ENCODE measurements around the gene DIO3.

Gene DIO3

DNA sequence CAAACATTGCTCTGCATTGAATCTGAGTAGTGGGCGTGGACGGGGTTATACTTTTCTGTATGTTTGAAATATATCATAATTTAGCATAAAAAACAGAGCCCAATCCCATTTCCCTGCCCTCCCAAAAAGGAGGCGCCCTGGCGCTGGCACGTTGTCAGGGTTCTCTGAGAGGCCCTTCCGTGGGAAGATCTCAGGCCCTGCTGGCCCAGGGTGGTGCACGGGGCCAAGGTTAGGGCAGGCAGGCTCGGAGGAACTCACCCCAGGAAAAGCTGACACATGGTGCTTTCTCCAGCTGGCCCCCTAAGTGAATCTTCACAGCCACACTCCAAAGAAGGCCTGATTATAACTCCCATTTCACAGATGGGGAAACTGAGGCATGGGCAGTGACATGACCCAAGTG is 17.2 kb downstream of the DIO3 start:
- H3K4me2 ChIP-seq (ENCODE audit: low read length), result no peak overlapping the region
- H3K4me1 ChIP-seq (ENCODE audit: control insufficient read depth, low read length), result no peaks in the 10 kb centered on the region
- no peak overlapping the region for H3K4me3 ChIP-seq (ENCODE audit: low read length)
- peaks cover 10% of the 10 kb centered on the region for H3K27me3 ChIP-seq (ENCODE audit: control insufficient read depth, low read length)
- no peak overlapping the region for H3K27ac ChIP-seq (ENCODE audit: low read depth, low read length)
- no peaks in the 10 kb centered on the region for H3K9me2 ChIP-seq (replicated peaks; ENCODE audit: control insufficient read depth, low read length)
- no peaks in the 10 kb centered on the region for H3K9me3 ChIP-seq (ENCODE audit: control insufficient read depth, insufficient read depth, low read length)
- H3F3A ChIP-seq (ENCODE audit: control insufficient read depth, insufficient read depth), result no peaks in the 10 kb centered on the region
- no peaks in the 10 kb centered on the region for H3K79me2 ChIP-seq (ENCODE audit: control insufficient read depth, low read length)
- H3K36me3 ChIP-seq (ENCODE audit: control insufficient read depth, low read length), result no peaks in the 10 kb centered on the region
- H4K20me1 ChIP-seq (ENCODE audit: control insufficient read depth, insufficient read depth, low read depth, low read length), result no peaks in the 10 kb centered on the region
- TF ChIP-seq EZH2phosphoT487 (IDR thresholded peaks at IDR 0.05; ENCODE audit: borderline replicate concordance, low read length), result no peak
- TF ChIP-seq, protein P1, sequence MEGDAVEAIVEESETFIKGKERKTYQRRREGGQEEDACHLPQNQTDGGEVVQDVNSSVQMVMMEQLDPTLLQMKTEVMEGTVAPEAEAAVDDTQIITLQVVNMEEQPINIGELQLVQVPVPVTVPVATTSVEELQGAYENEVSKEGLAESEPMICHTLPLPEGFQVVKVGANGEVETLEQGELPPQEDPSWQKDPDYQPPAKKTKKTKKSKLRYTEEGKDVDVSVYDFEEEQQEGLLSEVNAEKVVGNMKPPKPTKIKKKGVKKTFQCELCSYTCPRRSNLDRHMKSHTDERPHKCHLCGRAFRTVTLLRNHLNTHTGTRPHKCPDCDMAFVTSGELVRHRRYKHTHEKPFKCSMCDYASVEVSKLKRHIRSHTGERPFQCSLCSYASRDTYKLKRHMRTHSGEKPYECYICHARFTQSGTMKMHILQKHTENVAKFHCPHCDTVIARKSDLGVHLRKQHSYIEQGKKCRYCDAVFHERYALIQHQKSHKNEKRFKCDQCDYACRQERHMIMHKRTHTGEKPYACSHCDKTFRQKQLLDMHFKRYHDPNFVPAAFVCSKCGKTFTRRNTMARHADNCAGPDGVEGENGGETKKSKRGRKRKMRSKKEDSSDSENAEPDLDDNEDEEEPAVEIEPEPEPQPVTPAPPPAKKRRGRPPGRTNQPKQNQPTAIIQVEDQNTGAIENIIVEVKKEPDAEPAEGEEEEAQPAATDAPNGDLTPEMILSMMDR (IDR thresholded peaks at IDR 0.05; ENCODE audit: low read depth, low read length, poor library complexity, severe bottlenecking), result no peak

DNA sequence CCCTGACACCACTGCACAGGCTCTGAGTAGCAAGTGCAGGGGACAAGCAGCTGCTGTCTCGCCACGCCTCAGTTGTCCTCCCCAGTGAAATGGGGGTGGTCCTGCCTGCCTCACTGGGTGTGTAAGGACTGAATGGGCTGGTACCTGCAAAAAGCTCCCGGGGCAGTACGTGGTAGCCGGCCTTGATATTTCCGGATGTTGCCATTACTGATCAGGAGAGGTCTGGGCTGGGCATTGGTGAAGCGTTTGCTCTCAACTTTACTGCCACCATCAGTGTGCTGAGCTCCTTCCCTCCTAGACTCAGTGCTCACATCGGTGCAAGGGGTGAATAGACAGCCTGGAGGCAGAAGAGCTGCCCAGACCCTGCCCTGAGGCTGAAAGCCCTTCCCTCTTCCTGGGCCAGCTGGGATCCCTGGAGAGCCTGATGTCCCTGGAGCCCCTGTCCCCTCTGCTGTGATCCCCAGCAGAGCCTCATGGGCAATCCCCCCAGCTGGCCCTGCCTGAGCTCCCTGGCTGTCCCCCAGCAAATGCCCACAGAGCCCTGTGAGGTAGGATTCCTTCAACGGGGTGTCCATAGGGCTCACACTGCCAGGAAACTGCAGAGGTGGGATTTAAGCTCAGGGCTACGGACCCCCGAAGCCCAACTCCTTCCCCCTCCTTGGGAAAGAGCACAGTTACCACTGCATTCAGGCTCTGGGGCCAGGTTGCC is 18.2 kb downstream of the DIO3 start:
- no peaks in the 10 kb centered on the region for H4K20me1 ChIP-seq (ENCODE audit: control insufficient read depth, insufficient read depth, low read depth, low read length)
- H3K9me2 ChIP-seq (replicated peaks; ENCODE audit: control insufficient read depth, low read length), result no peaks in the 10 kb centered on the region
- H3F3A ChIP-seq (ENCODE audit: control insufficient read depth, insufficient read depth), result no peaks in the 10 kb centered on the region
- no peak overlapping the region for H3K4me3 ChIP-seq (ENCODE audit: low read length)
- H3K79me2 ChIP-seq (ENCODE audit: control insufficient read depth, low read length), result no peaks in the 10 kb centered on the region
- H3K36me3 ChIP-seq (ENCODE audit: control insufficient read depth, low read length), result no peaks in the 10 kb centered on the region
- H3K27me3 ChIP-seq (ENCODE audit: control insufficient read depth, low read length), result peaks cover 10% of the 10 kb centered on the region
- no peaks in the 10 kb centered on the region for H3K9me3 ChIP-seq (ENCODE audit: control insufficient read depth, insufficient read depth, low read length)
- no peak overlapping the region for H3K4me2 ChIP-seq (ENCODE audit: low read length)
- no peak overlapping the region for H3K27ac ChIP-seq (ENCODE audit: low read depth, low read length)
- TF ChIP-seq EZH2phosphoT487 (IDR thresholded peaks at IDR 0.05; ENCODE audit: borderline replicate concordance, low read length), result no peak
- no peaks in the 10 kb centered on the region for H3K4me1 ChIP-seq (ENCODE audit: control insufficient read depth, low read length)

DNA sequence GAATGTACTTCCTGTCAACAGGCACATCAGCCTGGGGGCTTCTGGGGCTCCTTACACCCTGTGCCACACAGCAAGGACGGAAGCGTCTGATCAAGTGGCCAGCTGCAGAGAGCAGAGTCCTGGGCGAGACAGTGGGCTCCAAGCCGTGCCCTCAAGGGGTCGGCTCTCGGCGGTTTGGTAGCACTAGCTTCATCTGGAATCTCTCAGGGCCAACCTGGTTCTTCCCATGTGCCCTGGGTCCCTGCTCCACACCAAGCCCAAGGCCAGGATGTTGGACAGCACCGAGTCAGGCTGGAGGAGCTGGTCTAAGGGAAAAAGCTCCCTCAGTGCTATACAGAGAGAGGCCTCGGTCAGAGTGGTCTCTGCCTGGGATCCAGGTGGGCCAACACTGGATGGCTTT is 20.5 kb downstream of the DIO3 start:
- peaks cover 10% of the 10 kb centered on the region for H3K27me3 ChIP-seq (ENCODE audit: control insufficient read depth, low read length)
- H3F3A ChIP-seq (ENCODE audit: control insufficient read depth, insufficient read depth), result no peaks in the 10 kb centered on the region
- H3K4me2 ChIP-seq (ENCODE audit: low read length), result no peak overlapping the region
- no peaks in the 10 kb centered on the region for H3K9me3 ChIP-seq (ENCODE audit: control insufficient read depth, insufficient read depth, low read length)
- TF ChIP-seq, protein P1 (IDR thresholded peaks at IDR 0.05; ENCODE audit: low read depth, low read length, poor library complexity, severe bottlenecking), result no peak
- no peak for TF ChIP-seq EZH2phosphoT487 (IDR thresholded peaks at IDR 0.05; ENCODE audit: borderline replicate concordance, low read length)
- H3K4me3 ChIP-seq (ENCODE audit: low read length), result no peak overlapping the region
- no peak overlapping the region for H3K27ac ChIP-seq (ENCODE audit: low read depth, low read length)
- H3K36me3 ChIP-seq (ENCODE audit: control insufficient read depth, low read length), result no peaks in the 10 kb centered on the region
- no peaks in the 10 kb centered on the region for H3K79me2 ChIP-seq (ENCODE audit: control insufficient read depth, low read length)
- no peaks in the 10 kb centered on the region for H3K9me2 ChIP-seq (replicated peaks; ENCODE audit: control insufficient read depth, low read length)
- no peaks in the 10 kb centered on the region for H3K4me1 ChIP-seq (ENCODE audit: control insufficient read depth, low read length)
- H4K20me1 ChIP-seq (ENCODE audit: control insufficient read depth, insufficient read depth, low read depth, low read length), result no peaks in the 10 kb centered on the region

DNA sequence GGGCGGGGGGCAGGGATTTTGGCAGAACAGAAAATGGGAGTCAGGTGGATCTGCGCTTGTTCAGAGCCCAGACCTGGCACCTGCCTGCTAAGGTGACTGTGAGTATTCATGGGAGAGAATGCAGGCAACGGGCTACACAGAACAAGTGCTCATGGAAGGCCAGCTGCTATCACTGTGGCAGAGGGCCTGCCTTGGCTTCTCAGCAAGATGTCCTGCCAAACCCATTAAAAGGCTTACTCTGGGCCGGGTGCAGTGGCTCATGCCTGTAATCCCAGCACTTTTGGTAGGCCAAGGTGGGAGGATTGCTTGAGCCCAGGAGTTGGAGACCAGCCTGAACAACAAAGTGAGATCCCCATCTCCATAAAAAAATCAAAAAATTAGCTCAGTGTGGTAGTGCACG is 21.0 kb downstream of the DIO3 start:
- H3K9me2 ChIP-seq (replicated peaks; ENCODE audit: control insufficient read depth, low read length), result no peaks in the 10 kb centered on the region
- no peaks in the 10 kb centered on the region for H3F3A ChIP-seq (ENCODE audit: control insufficient read depth, insufficient read depth)
- H3K9me3 ChIP-seq (ENCODE audit: control insufficient read depth, insufficient read depth, low read length), result no peaks in the 10 kb centered on the region
- no peak overlapping the region for H3K4me3 ChIP-seq (ENCODE audit: low read length)
- H3K4me1 ChIP-seq (ENCODE audit: control insufficient read depth, low read length), result no peaks in the 10 kb centered on the region
- H4K20me1 ChIP-seq (ENCODE audit: control insufficient read depth, insufficient read depth, low read depth, low read length), result no peaks in the 10 kb centered on the region
- no peak overlapping the region for H3K27ac ChIP-seq (ENCODE audit: low read depth, low read length)
- no peaks in the 10 kb centered on the region for H3K79me2 ChIP-seq (ENCODE audit: control insufficient read depth, low read length)
- H3K4me2 ChIP-seq (ENCODE audit: low read length), result no peak overlapping the region
- no peaks in the 10 kb centered on the region for H3K36me3 ChIP-seq (ENCODE audit: control insufficient read depth, low read length)
- TF ChIP-seq, protein P1 (IDR thresholded peaks at IDR 0.05; ENCODE audit: low read depth, low read length, poor library complexity, severe bottlenecking), result no peak
- TF ChIP-seq EZH2phosphoT487 (IDR thresholded peaks at IDR 0.05; ENCODE audit: borderline replicate concordance, low read length), result no peak
- H3K27me3 ChIP-seq (ENCODE audit: control insufficient read depth, low read length), result peaks cover 10% of the 10 kb centered on the region
